K562 (cell line): ENCODE results near the gene ATAD2B. TPM values are rescaled to one million over a fixed set of nuclear protein-coding genes. Genes with fewer than 3 reads are reported as not detected.
A peak's percentile ranks its signal among the peaks of the same experiment; 100 is the strongest.

Experiments used
- ATAC-seq: fragments of 200-7000 bp; cut with Tn5 transposase; 3 replicates; pipeline ENCODE4 v1.9.1; 2020; ENCODE audit warnings: moderate library complexity
- BruUV-seq: library from RNA; stranded (reverse); fragments of 400-500 nt; replicated peaks from 2 replicates; lab custom pipeline; 2021; lab: Mats Ljungman, UMichigan
- CTCF ChIA-PET: fragments of 300-600 bp; formaldehyde crosslinking; extraction: SDS; loops from one replicate; lab custom pipeline; 2021; ENCODE audit warnings: low intra/inter-chr PET ratio; lab: Yijun Ruan, JAX
- POLR2A ChIA-PET: fragments of 300-600, 350-650 bp; sonication (Branson Sonifier 250); formaldehyde crosslinking; extraction: SDS; loops from one replicate; lab custom pipeline; 2021; ENCODE audit warnings: antibody characterized with exemption, inconsistent platforms; lab: Yijun Ruan, JAX
- DNase-seq, 4 experiments: peaks; one replicate each; pipeline versions ENCODE4 v3.0.0 to v3.0.0-alpha.2; 2011 to 2018; ENCODE audit warnings: low spot score in 3 of 4, mixed read lengths in 3 of 4; ENCODE audit errors: extremely low read depth in 1 of 4
- FAIRE-seq: peaks from 2 replicates; lab custom pipeline; 2011; peaks lifted over from hg19 to GRCh38; lab: Jason Lieb, UNC
- H2AFZ ChIP-seq: 2 replicates; pipeline ENCODE4 v1.6.0; 2011; ENCODE audit warnings: low read depth, low read length, control low read depth, inconsistent platforms
- H3K27ac ChIP-seq: fragments of 200-600 bp; 3 replicates; pipeline ENCODE4 v1.8.0; 2011; ENCODE audit warnings: low read depth, mild to moderate bottlenecking, control low read depth, inconsistent platforms, low read length, moderate library complexity, mixed read lengths; ENCODE audit errors: extremely low read depth
- H3K27me3 ChIP-seq, 2 experiments: fragments of 300-600 bp in 1 of 2; 2 replicates in 1 of 2; 3 replicates in 1 of 2; pipeline versions ENCODE4 v1.6.0 to v1.8.0; 2011; ENCODE audit warnings: inconsistent platforms in 2 of 2, low read length in 2 of 2, mild to moderate bottlenecking in 1 of 2, mixed read lengths in 1 of 2, moderate library complexity in 1 of 2; ENCODE audit not compliant: control insufficient read depth in 2 of 2, insufficient read depth in 2 of 2
- H3K36me3 ChIP-seq: fragments of 300-600 bp; 3 replicates; pipeline ENCODE4 v1.8.0; 2011; ENCODE audit warnings: mild to moderate bottlenecking, low read length, inconsistent platforms; ENCODE audit not compliant: control insufficient read depth, insufficient read depth
- H3K4me1 ChIP-seq, 2 experiments: fragments of 200-600 bp in 1 of 2; replicated peaks in 1 of 2; 2 replicates in 1 of 2; 3 replicates in 1 of 2; pipeline versions ENCODE4 v1.5.1 to v1.8.0; 2011; ENCODE audit warnings: inconsistent platforms in 2 of 2, low read length in 2 of 2, mild to moderate bottlenecking in 1 of 2, mixed read lengths in 1 of 2, moderate library complexity in 1 of 2; ENCODE audit not compliant: control insufficient read depth in 2 of 2, insufficient read depth in 2 of 2
- H3K4me2 ChIP-seq: 2 replicates; pipeline ENCODE4 v1.6.1; 2011; ENCODE audit warnings: low read length, control low read depth, inconsistent platforms, mixed read lengths; ENCODE audit not compliant: insufficient read depth
- H3K4me3 ChIP-seq: fragments of 200-600 bp; sonication (generic), shearing (Covaris generic); 2 replicates; pipeline ENCODE4 v1.5.1; 2016; ENCODE audit warnings: control low read depth, inconsistent platforms
- H3K79me2 ChIP-seq: fragments of 200-600 bp; 3 replicates; pipeline ENCODE4 v1.8.0; 2011; ENCODE audit warnings: low read length, inconsistent platforms; ENCODE audit not compliant: control insufficient read depth, insufficient read depth
- H3K9ac ChIP-seq, 2 experiments: 2 replicates each; pipeline versions ENCODE4 v1.6.0 to v1.6.1; 2011; ENCODE audit warnings: low read depth in 2 of 2, low read length in 2 of 2, control low read depth in 1 of 2, inconsistent platforms in 1 of 2, mild to moderate bottlenecking in 1 of 2, mixed read lengths in 1 of 2; ENCODE audit not compliant: insufficient read depth in 1 of 2
- H3K9me1 ChIP-seq: one replicate; pipeline ENCODE4 v1.6.0; 2011; ENCODE audit warnings: inconsistent platforms, mild to moderate bottlenecking, low read length, moderate library complexity; ENCODE audit not compliant: control insufficient read depth, insufficient read depth
- H3K9me3 ChIP-seq: replicated peaks from 2 replicates; pipeline ENCODE4 v1.5.1; 2011; ENCODE audit warnings: low read depth, low read length, inconsistent platforms; ENCODE audit not compliant: control insufficient read depth, insufficient read depth
- H4K20me1 ChIP-seq: replicated peaks from 2 replicates; pipeline ENCODE4 v1.6.1; 2011; ENCODE audit warnings: low read length, inconsistent platforms, mixed read lengths; ENCODE audit not compliant: control insufficient read depth, insufficient read depth
- HCFC1 ChIP-seq: IDR thresholded peaks from 2 replicates; pipeline ENCODE4 v1.6.1; 2012; ENCODE audit warnings: low read depth, low read length, improper control_type of control experiment
- NFATC3 ChIP-seq: fragments of 450-650 bp; IDR thresholded peaks from 2 replicates; pipeline ENCODE4 v1.6.1; 2017; ENCODE audit warnings: mild to moderate bottlenecking
- PHB ChIP-seq: fragments of 250-450 bp; sonication (Bioruptor Pico); IDR thresholded peaks from 2 replicates; pipeline ENCODE4 v1.5.0; 2021
- PKNOX1 ChIP-seq: fragments of 450-650 bp; IDR thresholded peaks from 2 replicates; pipeline ENCODE4 v1.6.1; 2016
- POLR2AphosphoS2 ChIP-seq: IDR thresholded peaks from 2 replicates; pipeline ENCODE4 v1.6.1; 2012; ENCODE audit warnings: low read length, improper control_type of control experiment
- RBM39 ChIP-seq: fragments of 200-400 bp; formaldehyde crosslinking; optimal IDR thresholded peaks from 2 replicates; pipeline ENCODE3; 2018; ENCODE audit warnings: low read depth, low read length
- RFX5 ChIP-seq: IDR thresholded peaks from 2 replicates; pipeline ENCODE4 v1.6.1; 2011; ENCODE audit warnings: low read depth, mild to moderate bottlenecking, improper control_type of control experiment, low read length
- TFAM ChIP-seq: fragments of 250-450 bp; sonication (Bioruptor Pico); conservative IDR thresholded peaks from 2 replicates; pipeline ENCODE4 v1.5.0; 2021; ENCODE audit warnings: mild to moderate bottlenecking, moderate library complexity
- ZBTB5 ChIP-seq: fragments of 450-650 bp; IDR thresholded peaks from 2 replicates; pipeline ENCODE4 v1.6.1; 2017; ENCODE audit warnings: antibody characterized with exemption
- ZC3H11A ChIP-seq: IDR thresholded peaks from 2 replicates; pipeline ENCODE4 v1.6.1; 2012; ENCODE audit warnings: low read depth, low read length, improper control_type of control experiment
- ZMIZ1 ChIP-seq, 2 experiments: fragments of 150-350 bp in 1 of 2; IDR thresholded peaks; 2 replicates each; pipeline ENCODE4 v1.6.1; 2012 to 2016; ENCODE audit warnings: low read depth in 2 of 2, low read length in 2 of 2, mild to moderate bottlenecking in 1 of 2, moderate library complexity in 1 of 2
- WGBS: fragments of 100-300 bp; shearing (Covaris generic); methylation state at CpG from one replicate; pipeline ENCODE4 v1.1.6; 2016; ENCODE audit warnings: low coverage, mixed read lengths; ENCODE audit not compliant: insufficient coverage; ENCODE audit errors: missing lambda C conversion rate; 5-methylcytosine and 5-hydroxymethylcytosine counted together
- in situ Hi-C: fragments of 300-500 bp; cut with MboI; formaldehyde crosslinking; loops from 4 replicates; pipeline ENCODE4 v1.15.0; 2018; ENCODE audit warnings: inconsistent platforms, mixed read lengths
- intact Hi-C: fragments of 100-400 bp; cut with micrococcal nuclease; formaldehyde crosslinking; loops from 2 replicates; pipeline ENCODE4 v1.14.2; 2022
- polyA plus RNA-seq, 8 experiments: library from polyadenylated mRNA; depleted of rRNA in 4 of 8; stranded (reverse) in 5 of 8; unstranded in 3 of 8; fragments of >200 nt; fragmentation: Nextera tagmentation in 2 of 8; fragmentation: Illumina TruSeq in 1 of 8; extraction: Ambion mirVana in 2 of 8; extraction: Trizol in 1 of 8; gene quantifications; 2 replicates each; pipeline versions ENCODE4 v1.2.1 to v1.2.3, GENCODE V29; 2011 to 2014; ENCODE audit warnings: inconsistent platforms in 1 of 8, missing spikeins in 1 of 8
- total RNA-seq, 7 experiments: library from RNA; depleted of rRNA in 6 of 7; stranded (reverse); fragments of >200 nt in 6 of 7; fragmentation: Illumina TruSeq in 2 of 7; extraction: Trizol in 2 of 7; gene quantifications; 2 replicates each; pipeline versions ENCODE4 v1.2.1 to v1.2.3, GENCODE V29; 2011 to 2021; ENCODE audit warnings: low replicate concordance in 1 of 7

Gene ATAD2B
- total and polyA plus RNA-seq, 9 of the 15 experiments (the other 6 are each of a cell fraction or from before 2014, with no cell fraction given) = 3.2 to 21.6 (median 11.4) TPM

- no peak for ATAC-seq
Measured at GRCh38 chr2:23784971-23785370, 142.0 kb downstream of the ATAD2B start.

GRCh38 chr2:23782646-23783045, 144.3 kb downstream of the ATAD2B start:
- Histone ChIP-seq H3K4me3 (no peak overlapping the region), H3K27ac (no peak overlapping the region), H3K36me3 (peaks cover 23% of the 10 kb centered on the region; the same call in 1 of the 3 replicates), H4K20me1 (no peaks in the 10 kb centered on the region), H3K79me2 (no peaks in the 10 kb centered on the region), H2AFZ (no peak overlapping the region), H3K9ac (no peak overlapping the region), H3K9me3 (no peaks in the 10 kb centered on the region), H3K4me2 (no peak overlapping the region), H3K4me1 (peaks cover 0 to 2% of the 10 kb centered on the region in 2 experiments; a peak in 2 of 5 replicates), H3K9me1 (no peaks in the 10 kb centered on the region), H3K27me3 (no peaks in the 10 kb centered on the region)
- intact Hi-C loops (no loop called here), in situ Hi-C loops (no loop called here)
- 0% methylated on average over 1 of the region's 1 CpG for WGBS
- FAIRE-seq (peak; percentile 32), DNase-seq (no peak), ATAC-seq (peak; percentile 47; the same call in 1 of the 3 replicates)
- no TSS peak for BruUV-seq
- ChIA-PET POLR2A (interaction anchor here (0.7 kb wide), 1 partner anchor 8 kb away, joined by 3 read pairs; no protein-coding TSS in a partner anchor), CTCF (no interaction called here)
- TF ChIP-seq PHB (CRISPR knock-in tag) (no peak), ZBTB5 (no peak), TFAM (no peak), POLR2AphosphoS2 (no peak), NFATC3 (no peak), RBM39 (no peak), PKNOX1 (no peak), ZC3H11A (no peak), ZMIZ1 (IDR thresholded peaks at IDR 0.05; ENCODE audit: low read depth in 2 of 2, low read length in 2 of 2) (no peak)

More at GRCh38 chr2:23784971-23785370, 142.0 kb downstream of the ATAD2B start:
- intact Hi-C loops (no loop called here), in situ Hi-C loops (no loop called here)
- POLR2A ChIA-PET = interaction anchor here (0.6 kb wide), 1 partner anchor 1324 kb away, joined by 4 read pairs; no protein-coding TSS in a partner anchor
- H3K4me2 ChIP-seq = no peak overlapping the region
- TF ChIP-seq HCFC1 = no peak
- TF ChIP-seq RFX5 = peak; percentile 88
- no peak overlapping the region for H2AFZ ChIP-seq
- no peak overlapping the region for H3K27ac ChIP-seq
- peaks cover 22% of the 10 kb centered on the region; the same call in 2 of the 3 replicates for H3K36me3 ChIP-seq
- H3K9me1 ChIP-seq = no peaks in the 10 kb centered on the region
- no peaks in the 10 kb centered on the region for H4K20me1 ChIP-seq
- BruUV-seq = no TSS peak
- FAIRE-seq = no peak
- H3K27me3 ChIP-seq = no peaks in the 10 kb centered on the region
- H3K4me3 ChIP-seq = no peak overlapping the region
- no peak overlapping the region for H3K9ac ChIP-seq
- no peaks in the 10 kb centered on the region for H3K79me2 ChIP-seq
- DNase-seq = no peak
- H3K4me1 ChIP-seq = peaks cover 0 to 17% of the 10 kb centered on the region in 2 experiments; a peak in 3 of 5 replicates
- CTCF ChIA-PET = no interaction called here
- H3K9me3 ChIP-seq = no peaks in the 10 kb centered on the region
